Body of pancreas (tissue), 4 donors: ENCODE data around the gene TAGAP. TPM values are rescaled to one million over a fixed set of nuclear protein-coding genes. Genes with fewer than 3 reads are reported as not detected.

Experiments
- ATAC-seq: fragments of 150-250 bp; one replicate; pipeline ENCODE4 v1.9.1; 2016
- DNase-seq, 4 donors: peaks; one replicate each; pipeline ENCODE4 v3.0.0-alpha.2; 2019
- H3K27ac ChIP-seq, 4 donors: fragments of 200-600 bp; sonication (generic); 1 replicate in 3 of 4; 2 replicates in 1 of 4; pipeline versions ENCODE4 v1.5.1 to v1.6.1; 2016 to 2019; ENCODE audit warnings: mild to moderate bottlenecking in 1 of 4, mixed read lengths in 1 of 4, moderate library complexity in 1 of 4
- H3K27me3 ChIP-seq, 2 donors: fragments of 200-600 bp; sonication (generic); one replicate each; pipeline ENCODE4 v1.6.0; 2016; ENCODE audit warnings: mild to moderate bottlenecking in 1 of 2
- H3K36me3 ChIP-seq, 2 donors: fragments of 200-600 bp; sonication (generic); replicated peaks in 1 of 2; 2 replicates each; pipeline ENCODE4 v1.5.1; 2016; ENCODE audit warnings: low read depth in 2 of 2; ENCODE audit not compliant: insufficient read depth in 1 of 2
- H3K4me1 ChIP-seq: fragments of 200-600 bp; sonication (generic); one replicate; pipeline ENCODE4 v1.6.0; 2016
- H3K4me3 ChIP-seq, 2 donors: fragments of 200-600 bp; sonication (generic); 1 replicate in 1 of 2; 2 replicates in 1 of 2; pipeline ENCODE4 v1.5.1; 2016 to 2019
- H3K9me3 ChIP-seq, 3 donors: fragments of 200-600 bp; sonication (generic); 1 replicate in 2 of 3; 2 replicates in 1 of 3; pipeline ENCODE4 v1.5.1; 2016
- CTCF ChIP-seq, 7 experiments: fragments of 450-650 bp in 4 of 7; fragments of 200-600 bp in 3 of 7; sonication (generic) in 3 of 7; IDR thresholded peaks; one replicate each; pipeline ENCODE4 v1.5.1; 2016 to 2019; ENCODE audit warnings: antibody characterized with exemption in 7 of 7
- POLR2A ChIP-seq, 3 donors: fragments of 450-650 bp; IDR thresholded peaks; one replicate each; pipeline ENCODE4 v1.6.1; 2016; ENCODE audit warnings: antibody characterized with exemption in 3 of 3, mild to moderate bottlenecking in 2 of 3
- WGBS, 2 donors: methylation state at CpG; one replicate each; pipeline ENCODE4 v1.1.5; 2017; 5-methylcytosine and 5-hydroxymethylcytosine counted together
- intact Hi-C: fragments of 100-400 bp; cut with DNase I; formaldehyde crosslinking; loops from one replicate; pipeline ENCODE4 v1.15.1; 2023
- total RNA-seq, 2 donors: library from RNA; depleted of rRNA; stranded (reverse); fragments of >200 nt; gene quantifications; one replicate each; pipeline ENCODE4 v1.1.0, GENCODE V29; 2016

The TAGAP gene
- total RNA-seq, 2 donors from 2014 or later: 0.99 to 2.3 TPM

GRCh38 chr6:159085396-159085895, 40.7 kb upstream of the TAGAP start:
- no peak overlapping the region for H3K27ac ChIP-seq
- DNase-seq (no peak), ATAC-seq (no peak)
- no peaks in the 10 kb centered on the region for H3K36me3 ChIP-seq
- 79 to 83% methylated on average over 7 of the region's 7 CpGs for WGBS, 2 donors
- no peaks in the 10 kb centered on the region for H3K4me1 ChIP-seq
- intact Hi-C loops: no loop called here
- H3K9me3 ChIP-seq: no peaks in the 10 kb centered on the region
- TF ChIP-seq POLR2A (IDR thresholded peaks at IDR 0.05) (no peak), CTCF (IDR thresholded peaks at IDR 0.05) (no peak)
- H3K27me3 ChIP-seq: no peaks in the 10 kb centered on the region
- H3K4me3 ChIP-seq: no peak overlapping the region

- intact Hi-C loops: no loop called here
- DNase-seq (no peak), ATAC-seq (no peak)
- H3K36me3 ChIP-seq: no peaks in the 10 kb centered on the region
- 75 to 83% methylated on average over 2 of the region's 2 CpGs for WGBS, 2 donors
- H3K4me3 ChIP-seq: no peak overlapping the region
- TF ChIP-seq POLR2A (IDR thresholded peaks at IDR 0.05) (no peak), CTCF (IDR thresholded peaks at IDR 0.05) (no peak)
- no peak overlapping the region for H3K27ac ChIP-seq
- no peaks in the 10 kb centered on the region for H3K4me1 ChIP-seq
- no peaks in the 10 kb centered on the region for H3K9me3 ChIP-seq
- H3K27me3 ChIP-seq: no peaks in the 10 kb centered on the region
Observed at GRCh38 chr6:159084493-159085091, 39.8 kb upstream of the TAGAP start.

GRCh38 chr6:159083146-159083545, 38.4 kb upstream of the TAGAP start:
- Histone ChIP-seq H3K27ac (no peak overlapping the region), H3K27me3 (no peaks in the 10 kb centered on the region), H3K4me3 (no peak overlapping the region), H3K9me3 (no peaks in the 10 kb centered on the region), H3K36me3 (no peaks in the 10 kb centered on the region), H3K4me1 (no peaks in the 10 kb centered on the region)
- no peak for DNase-seq
- TF ChIP-seq POLR2A (IDR thresholded peaks at IDR 0.05): no peak
- no peak for TF ChIP-seq CTCF (IDR thresholded peaks at IDR 0.05)
- no peak for ATAC-seq
- WGBS, 2 donors: 56 to 72% methylated on average over 2 of the region's 2 CpGs
- intact Hi-C loops: no loop called here

GRCh38 chr6:159082039-159082815, 37.4 kb upstream of the TAGAP start:
- 73% methylated on average over 7 of the region's 7 CpGs for WGBS, 2 donors
- no peak for TF ChIP-seq POLR2A (IDR thresholded peaks at IDR 0.05)
- no peak for TF ChIP-seq CTCF (IDR thresholded peaks at IDR 0.05)
- Histone ChIP-seq H3K36me3 (no peaks in the 10 kb centered on the region), H3K9me3 (no peaks in the 10 kb centered on the region), H3K4me3 (no peak overlapping the region), H3K27me3 (no peaks in the 10 kb centered on the region), H3K27ac (no peak overlapping the region), H3K4me1 (no peaks in the 10 kb centered on the region)
- ATAC-seq (no peak), DNase-seq (no peak)
- intact Hi-C loops: no loop called here
